K562 (cell line): ENCODE measurements around the gene PDE6C. TPM values are rescaled to one million over a fixed set of nuclear protein-coding genes. Genes with fewer than 3 reads are reported as not detected.

Experiments
- ATAC-seq: fragments of 200-7000 bp; cut with Tn5 transposase; 3 replicates; pipeline ENCODE4 v1.9.1; 2020; ENCODE audit warnings: moderate library complexity
- BruUV-seq: library from RNA; stranded (reverse); fragments of 400-500 nt; replicated peaks from 2 replicates; lab custom pipeline; 2021; lab: Mats Ljungman, UMichigan
- CTCF ChIA-PET: fragments of 300-600 bp; formaldehyde crosslinking; extraction: SDS; loops from one replicate; lab custom pipeline; 2021; ENCODE audit warnings: low intra/inter-chr PET ratio; lab: Yijun Ruan, JAX
- POLR2A ChIA-PET: fragments of 300-600, 350-650 bp; sonication (Branson Sonifier 250); formaldehyde crosslinking; extraction: SDS; loops from one replicate; lab custom pipeline; 2021; ENCODE audit warnings: antibody characterized with exemption, inconsistent platforms; lab: Yijun Ruan, JAX
- DNase-seq, 4 experiments: peaks; one replicate each; pipeline versions ENCODE4 v3.0.0 to v3.0.0-alpha.2; 2011 to 2018; ENCODE audit warnings: low spot score in 3 of 4, mixed read lengths in 3 of 4; ENCODE audit errors: extremely low read depth in 1 of 4
- FAIRE-seq: peaks from 2 replicates; lab custom pipeline; 2011; peaks lifted over from hg19 to GRCh38; lab: Jason Lieb, UNC
- H2AFZ ChIP-seq: 2 replicates; pipeline ENCODE4 v1.6.0; 2011; ENCODE audit warnings: low read depth, low read length, control low read depth, inconsistent platforms
- H3K27ac ChIP-seq: fragments of 200-600 bp; 3 replicates; pipeline ENCODE4 v1.8.0; 2011; ENCODE audit warnings: low read depth, mild to moderate bottlenecking, control low read depth, inconsistent platforms, low read length, moderate library complexity, mixed read lengths; ENCODE audit errors: extremely low read depth
- H3K27me3 ChIP-seq, 2 experiments: fragments of 300-600 bp in 1 of 2; 2 replicates in 1 of 2; 3 replicates in 1 of 2; pipeline versions ENCODE4 v1.6.0 to v1.8.0; 2011; ENCODE audit warnings: inconsistent platforms in 2 of 2, low read length in 2 of 2, mild to moderate bottlenecking in 1 of 2, mixed read lengths in 1 of 2, moderate library complexity in 1 of 2; ENCODE audit not compliant: control insufficient read depth in 2 of 2, insufficient read depth in 2 of 2
- H3K36me3 ChIP-seq: fragments of 300-600 bp; 3 replicates; pipeline ENCODE4 v1.8.0; 2011; ENCODE audit warnings: mild to moderate bottlenecking, low read length, inconsistent platforms; ENCODE audit not compliant: control insufficient read depth, insufficient read depth
- H3K4me1 ChIP-seq, 2 experiments: fragments of 200-600 bp in 1 of 2; replicated peaks in 1 of 2; 2 replicates in 1 of 2; 3 replicates in 1 of 2; pipeline versions ENCODE4 v1.5.1 to v1.8.0; 2011; ENCODE audit warnings: inconsistent platforms in 2 of 2, low read length in 2 of 2, mild to moderate bottlenecking in 1 of 2, mixed read lengths in 1 of 2, moderate library complexity in 1 of 2; ENCODE audit not compliant: control insufficient read depth in 2 of 2, insufficient read depth in 2 of 2
- H3K4me2 ChIP-seq: 2 replicates; pipeline ENCODE4 v1.6.1; 2011; ENCODE audit warnings: low read length, control low read depth, inconsistent platforms, mixed read lengths; ENCODE audit not compliant: insufficient read depth
- H3K4me3 ChIP-seq: fragments of 200-600 bp; sonication (generic), shearing (Covaris generic); 2 replicates; pipeline ENCODE4 v1.5.1; 2016; ENCODE audit warnings: control low read depth, inconsistent platforms
- H3K79me2 ChIP-seq: fragments of 200-600 bp; 3 replicates; pipeline ENCODE4 v1.8.0; 2011; ENCODE audit warnings: low read length, inconsistent platforms; ENCODE audit not compliant: control insufficient read depth, insufficient read depth
- H3K9ac ChIP-seq, 2 experiments: 2 replicates each; pipeline versions ENCODE4 v1.6.0 to v1.6.1; 2011; ENCODE audit warnings: low read depth in 2 of 2, low read length in 2 of 2, control low read depth in 1 of 2, inconsistent platforms in 1 of 2, mild to moderate bottlenecking in 1 of 2, mixed read lengths in 1 of 2; ENCODE audit not compliant: insufficient read depth in 1 of 2
- H3K9me1 ChIP-seq: one replicate; pipeline ENCODE4 v1.6.0; 2011; ENCODE audit warnings: inconsistent platforms, mild to moderate bottlenecking, low read length, moderate library complexity; ENCODE audit not compliant: control insufficient read depth, insufficient read depth
- H3K9me3 ChIP-seq: replicated peaks from 2 replicates; pipeline ENCODE4 v1.5.1; 2011; ENCODE audit warnings: low read depth, low read length, inconsistent platforms; ENCODE audit not compliant: control insufficient read depth, insufficient read depth
- H4K20me1 ChIP-seq: replicated peaks from 2 replicates; pipeline ENCODE4 v1.6.1; 2011; ENCODE audit warnings: low read length, inconsistent platforms, mixed read lengths; ENCODE audit not compliant: control insufficient read depth, insufficient read depth
- HDGF ChIP-seq: fragments of 450-650 bp; IDR thresholded peaks from 2 replicates; pipeline ENCODE4 v1.6.1; 2016
- POLR2H ChIP-seq: IDR thresholded peaks from 2 replicates; pipeline ENCODE4 v1.6.1; 2016; ENCODE audit warnings: missing genetic modification characterization, low read depth, mild to moderate bottlenecking, control low read depth, missing compliant biosample characterization, moderate library complexity
- RFX5 ChIP-seq: IDR thresholded peaks from 2 replicates; pipeline ENCODE4 v1.6.1; 2011; ENCODE audit warnings: low read depth, mild to moderate bottlenecking, improper control_type of control experiment, low read length
- RHOXF2B ChIP-seq: fragments of 250-450 bp; sonication (Bioruptor Pico); conservative IDR thresholded peaks from 2 replicates; pipeline ENCODE4 v1.5.1; 2021
- SAFB2 ChIP-seq: fragments of 200-400 bp; formaldehyde crosslinking; IDR thresholded peaks from 2 replicates; pipeline ENCODE4 v1.6.1; 2018; ENCODE audit warnings: borderline replicate concordance, low read length, low read depth, moderate library complexity; ENCODE audit not compliant: severe bottlenecking
- WGBS: fragments of 100-300 bp; shearing (Covaris generic); methylation state at CpG from one replicate; pipeline ENCODE4 v1.1.6; 2016; ENCODE audit warnings: low coverage, mixed read lengths; ENCODE audit not compliant: insufficient coverage; ENCODE audit errors: missing lambda C conversion rate; 5-methylcytosine and 5-hydroxymethylcytosine counted together
- in situ Hi-C: fragments of 300-500 bp; cut with MboI; formaldehyde crosslinking; loops from 4 replicates; pipeline ENCODE4 v1.15.0; 2018; ENCODE audit warnings: inconsistent platforms, mixed read lengths
- intact Hi-C: fragments of 100-400 bp; cut with micrococcal nuclease; formaldehyde crosslinking; loops from 2 replicates; pipeline ENCODE4 v1.14.2; 2022
- polyA plus RNA-seq, 8 experiments: library from polyadenylated mRNA; depleted of rRNA in 4 of 8; stranded (reverse) in 5 of 8; unstranded in 3 of 8; fragments of >200 nt; fragmentation: Nextera tagmentation in 2 of 8; fragmentation: Illumina TruSeq in 1 of 8; extraction: Ambion mirVana in 2 of 8; extraction: Trizol in 1 of 8; gene quantifications; 2 replicates each; pipeline versions ENCODE4 v1.2.1 to v1.2.3, GENCODE V29; 2011 to 2014; ENCODE audit warnings: inconsistent platforms in 1 of 8, missing spikeins in 1 of 8
- total RNA-seq, 7 experiments: library from RNA; depleted of rRNA in 6 of 7; stranded (reverse); fragments of >200 nt in 6 of 7; fragmentation: Illumina TruSeq in 2 of 7; extraction: Trizol in 2 of 7; gene quantifications; 2 replicates each; pipeline versions ENCODE4 v1.2.1 to v1.2.3, GENCODE V29; 2011 to 2021; ENCODE audit warnings: low replicate concordance in 1 of 7
- TF ChIP-seq, protein P1 (sequence below): fragments of 450-650 bp; formaldehyde crosslinking; IDR thresholded peaks from 2 replicates; pipeline ENCODE4 v1.4.0; 2020; ENCODE audit warnings: mild to moderate bottlenecking, moderate library complexity
- TF ChIP-seq, protein P2 (sequence below), 3 experiments: fragments of 200-800 bp in 1 of 3; fragments of 250-450 bp in 1 of 3; fragments of 450-650 bp in 1 of 3; sonication (Bioruptor Pico) in 1 of 3; sonication (Bioruptor generic) in 1 of 3; formaldehyde crosslinking in 1 of 3; IDR thresholded peaks; 2 replicates each; pipeline versions ENCODE4 v1.6.1 to v1.8.0; 2016 to 2022; ENCODE audit warnings: mild to moderate bottlenecking in 2 of 3, missing genetic modification characterization in 2 of 3, missing compliant biosample characterization in 1 of 3, moderate library complexity in 1 of 3
- TF ChIP-seq, protein P3 (sequence below): fragments of 150-350 bp; conservative IDR thresholded peaks from 2 replicates; pipeline ENCODE4 v1.6.1; 2014; ENCODE audit warnings: low read length
- TF ChIP-seq, protein P4 (sequence below), 2 experiments: fragments of 450-650 bp in 1 of 2; sonication (generic) in 1 of 2; formaldehyde crosslinking in 1 of 2; IDR thresholded peaks in 1 of 2; conservative IDR thresholded peaks in 1 of 2; 2 replicates each; pipeline versions ENCODE4 v1.6.1 to v1.8.1; 2016 to 2023; ENCODE audit warnings: mild to moderate bottlenecking in 2 of 2, moderate library complexity in 2 of 2, inconsistent platforms in 1 of 2, missing genetic modification reagents in 1 of 2
- TF ChIP-seq, protein P5 (sequence below): sonication (generic); formaldehyde crosslinking; IDR thresholded peaks from 2 replicates; pipeline ENCODE4 v1.8.1; 2022; ENCODE audit warnings: missing genetic modification reagents

The PDE6C gene
- total and polyA plus RNA-seq, 9 of the 15 experiments (the other 6 are each of a cell fraction or from before 2014, with no cell fraction given) = not detected

DNA sequence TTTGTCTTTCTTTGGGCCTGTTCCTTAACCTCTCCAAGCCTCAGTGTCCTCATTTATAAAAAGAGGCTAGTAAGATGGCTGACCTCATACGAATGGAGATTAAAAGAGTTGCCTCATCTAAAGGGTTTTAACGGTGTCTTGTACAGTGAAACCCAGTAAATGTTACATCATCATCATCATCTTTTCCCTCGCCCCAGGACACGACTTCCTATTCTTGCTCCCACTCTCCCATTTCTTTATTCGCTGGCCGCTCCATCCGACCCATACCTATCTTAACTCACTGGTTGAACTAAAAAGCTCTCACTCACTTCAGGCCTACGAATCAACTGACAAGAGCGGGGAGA lies 89.5 kb downstream of the PDE6C start:
- POLR2A ChIA-PET = interaction anchor here (1.1 kb wide), 1 partner anchor 47 kb away, joined by 4 read pairs; no protein-coding TSS in a partner anchor
- 0% methylated on average over 8 of the region's 9 CpGs for WGBS
- Histone ChIP-seq H4K20me1 (no peaks in the 10 kb centered on the region), H3K9me3 (no peaks in the 10 kb centered on the region), H3K4me2 (peak overlapping the region; percentile 90), H3K4me3 (peak overlapping the region; percentile 64), H3K79me2 (peaks cover 5% of the 10 kb centered on the region; the same call in 2 of the 3 replicates), H3K9me1 (no peaks in the 10 kb centered on the region), H3K4me1 (peaks cover 0 to 2% of the 10 kb centered on the region in 2 experiments; a peak in 1 of 5 replicates), H3K27ac (peak overlapping the region; percentile 67), H2AFZ (peak overlapping the region; percentile 84), H3K36me3 (peaks cover 13% of the 10 kb centered on the region; the same call in 1 of the 3 replicates), H3K9ac (peak overlapping the region; percentile 74 to 92), H3K27me3 (no peaks in the 10 kb centered on the region)
- CTCF ChIA-PET = interaction anchor here (0.6 kb wide), 1 partner anchor 205 kb away, joined by 4 read pairs; the partner anchor contains the start of gene CEP55
- in situ Hi-C loops = no loop called here
- intact Hi-C loops = loop anchor here (2.0 kb wide), 1 partner anchor 115 kb away; no protein-coding TSS in a partner anchor
- no peak for FAIRE-seq
- BruUV-seq = TSS peak; percentile 78
- DNase-seq = peak; percentile 6 to 20 (median 14)
- ATAC-seq = peak; percentile 53
- TF ChIP-seq SAFB2 (no peak), POLR2H (tag) (no peak), HDGF (no peak), RHOXF2B (no peak), RFX5 (no peak)
- TF ChIP-seq, protein P1, sequence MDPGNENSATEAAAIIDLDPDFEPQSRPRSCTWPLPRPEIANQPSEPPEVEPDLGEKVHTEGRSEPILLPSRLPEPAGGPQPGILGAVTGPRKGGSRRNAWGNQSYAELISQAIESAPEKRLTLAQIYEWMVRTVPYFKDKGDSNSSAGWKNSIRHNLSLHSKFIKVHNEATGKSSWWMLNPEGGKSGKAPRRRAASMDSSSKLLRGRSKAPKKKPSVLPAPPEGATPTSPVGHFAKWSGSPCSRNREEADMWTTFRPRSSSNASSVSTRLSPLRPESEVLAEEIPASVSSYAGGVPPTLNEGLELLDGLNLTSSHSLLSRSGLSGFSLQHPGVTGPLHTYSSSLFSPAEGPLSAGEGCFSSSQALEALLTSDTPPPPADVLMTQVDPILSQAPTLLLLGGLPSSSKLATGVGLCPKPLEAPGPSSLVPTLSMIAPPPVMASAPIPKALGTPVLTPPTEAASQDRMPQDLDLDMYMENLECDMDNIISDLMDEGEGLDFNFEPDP = no peak
- TF ChIP-seq, protein P2, sequence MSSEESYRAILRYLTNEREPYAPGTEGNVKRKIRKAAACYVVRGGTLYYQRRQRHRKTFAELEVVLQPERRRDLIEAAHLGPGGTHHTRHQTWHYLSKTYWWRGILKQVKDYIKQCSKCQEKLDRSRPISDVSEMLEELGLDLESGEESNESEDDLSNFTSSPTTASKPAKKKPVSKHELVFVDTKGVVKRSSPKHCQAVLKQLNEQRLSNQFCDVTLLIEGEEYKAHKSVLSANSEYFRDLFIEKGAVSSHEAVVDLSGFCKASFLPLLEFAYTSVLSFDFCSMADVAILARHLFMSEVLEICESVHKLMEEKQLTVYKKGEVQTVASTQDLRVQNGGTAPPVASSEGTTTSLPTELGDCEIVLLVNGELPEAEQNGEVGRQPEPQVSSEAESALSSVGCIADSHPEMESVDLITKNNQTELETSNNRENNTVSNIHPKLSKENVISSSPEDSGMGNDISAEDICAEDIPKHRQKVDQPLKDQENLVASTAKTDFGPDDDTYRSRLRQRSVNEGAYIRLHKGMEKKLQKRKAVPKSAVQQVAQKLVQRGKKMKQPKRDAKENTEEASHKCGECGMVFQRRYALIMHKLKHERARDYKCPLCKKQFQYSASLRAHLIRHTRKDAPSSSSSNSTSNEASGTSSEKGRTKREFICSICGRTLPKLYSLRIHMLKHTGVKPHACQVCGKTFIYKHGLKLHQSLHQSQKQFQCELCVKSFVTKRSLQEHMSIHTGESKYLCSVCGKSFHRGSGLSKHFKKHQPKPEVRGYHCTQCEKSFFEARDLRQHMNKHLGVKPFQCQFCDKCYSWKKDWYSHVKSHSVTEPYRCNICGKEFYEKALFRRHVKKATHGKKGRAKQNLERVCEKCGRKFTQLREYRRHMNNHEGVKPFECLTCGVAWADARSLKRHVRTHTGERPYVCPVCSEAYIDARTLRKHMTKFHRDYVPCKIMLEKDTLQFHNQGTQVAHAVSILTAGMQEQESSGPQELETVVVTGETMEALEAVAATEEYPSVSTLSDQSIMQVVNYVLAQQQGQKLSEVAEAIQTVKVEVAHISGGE (CRISPR knock-in tag; IDR thresholded peaks at IDR 0.05) = no peak
- TF ChIP-seq, protein P3, sequence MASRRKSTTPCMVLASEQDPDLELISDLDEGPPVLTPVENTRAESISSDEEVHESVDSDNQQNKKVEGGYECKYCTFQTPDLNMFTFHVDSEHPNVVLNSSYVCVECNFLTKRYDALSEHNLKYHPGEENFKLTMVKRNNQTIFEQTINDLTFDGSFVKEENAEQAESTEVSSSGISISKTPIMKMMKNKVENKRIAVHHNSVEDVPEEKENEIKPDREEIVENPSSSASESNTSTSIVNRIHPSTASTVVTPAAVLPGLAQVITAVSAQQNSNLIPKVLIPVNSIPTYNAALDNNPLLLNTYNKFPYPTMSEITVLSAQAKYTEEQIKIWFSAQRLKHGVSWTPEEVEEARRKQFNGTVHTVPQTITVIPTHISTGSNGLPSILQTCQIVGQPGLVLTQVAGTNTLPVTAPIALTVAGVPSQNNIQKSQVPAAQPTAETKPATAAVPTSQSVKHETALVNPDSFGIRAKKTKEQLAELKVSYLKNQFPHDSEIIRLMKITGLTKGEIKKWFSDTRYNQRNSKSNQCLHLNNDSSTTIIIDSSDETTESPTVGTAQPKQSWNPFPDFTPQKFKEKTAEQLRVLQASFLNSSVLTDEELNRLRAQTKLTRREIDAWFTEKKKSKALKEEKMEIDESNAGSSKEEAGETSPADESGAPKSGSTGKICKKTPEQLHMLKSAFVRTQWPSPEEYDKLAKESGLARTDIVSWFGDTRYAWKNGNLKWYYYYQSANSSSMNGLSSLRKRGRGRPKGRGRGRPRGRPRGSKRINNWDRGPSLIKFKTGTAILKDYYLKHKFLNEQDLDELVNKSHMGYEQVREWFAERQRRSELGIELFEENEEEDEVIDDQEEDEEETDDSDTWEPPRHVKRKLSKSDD = no peak
- TF ChIP-seq, protein P4, sequence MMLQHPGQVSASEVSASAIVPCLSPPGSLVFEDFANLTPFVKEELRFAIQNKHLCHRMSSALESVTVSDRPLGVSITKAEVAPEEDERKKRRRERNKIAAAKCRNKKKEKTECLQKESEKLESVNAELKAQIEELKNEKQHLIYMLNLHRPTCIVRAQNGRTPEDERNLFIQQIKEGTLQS (IDR thresholded peaks at IDR 0.05) = peak; percentile 90
- TF ChIP-seq, protein P4 (CRISPR knock-in tag; conservative IDR thresholded peaks at IDR 0.05) = no peak
- TF ChIP-seq, protein P5, sequence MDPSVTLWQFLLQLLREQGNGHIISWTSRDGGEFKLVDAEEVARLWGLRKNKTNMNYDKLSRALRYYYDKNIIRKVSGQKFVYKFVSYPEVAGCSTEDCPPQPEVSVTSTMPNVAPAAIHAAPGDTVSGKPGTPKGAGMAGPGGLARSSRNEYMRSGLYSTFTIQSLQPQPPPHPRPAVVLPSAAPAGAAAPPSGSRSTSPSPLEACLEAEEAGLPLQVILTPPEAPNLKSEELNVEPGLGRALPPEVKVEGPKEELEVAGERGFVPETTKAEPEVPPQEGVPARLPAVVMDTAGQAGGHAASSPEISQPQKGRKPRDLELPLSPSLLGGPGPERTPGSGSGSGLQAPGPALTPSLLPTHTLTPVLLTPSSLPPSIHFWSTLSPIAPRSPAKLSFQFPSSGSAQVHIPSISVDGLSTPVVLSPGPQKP (CRISPR knock-in tag) = no peak
